H9 (cell line): Measurements from ENCODE around the gene CTSW. TPM values are rescaled to one million over a fixed set of nuclear protein-coding genes. Genes with fewer than 3 reads are reported as not detected.
A peak's percentile ranks its signal among the peaks of the same experiment; 100 is the strongest.

Source experiments
- DNase-seq: peaks from one replicate; pipeline ENCODE4 v3.0.0-alpha.2; 2017
- H2AFZ ChIP-seq: one replicate; pipeline ENCODE4 v1.6.1; 2013; ENCODE audit warnings: mild to moderate bottlenecking, low read length, control low read depth, moderate library complexity
- H2AK5ac ChIP-seq: 2 replicates; pipeline ENCODE4 v1.6.1; 2013; ENCODE audit warnings: low read length, control low read depth, mixed read lengths; ENCODE audit not compliant: insufficient read length
- H2BK120ac ChIP-seq: one replicate; pipeline ENCODE4 v1.6.1; 2013; ENCODE audit warnings: low read depth, mild to moderate bottlenecking, low read length, control low read depth, inconsistent platforms; ENCODE audit not compliant: poor library complexity, severe bottlenecking
- H2BK12ac ChIP-seq: 2 replicates; pipeline ENCODE4 v1.6.1; 2013; ENCODE audit warnings: low read length, control low read depth, mixed read lengths, low read depth; ENCODE audit not compliant: insufficient read length
- H2BK15ac ChIP-seq: 2 replicates; pipeline ENCODE4 v1.6.1; 2013; ENCODE audit warnings: low read depth, low read length, control low read depth
- H2BK20ac ChIP-seq: one replicate; pipeline ENCODE4 v1.6.1; 2013; ENCODE audit warnings: low read depth, mild to moderate bottlenecking, low read length, control low read depth, inconsistent platforms; ENCODE audit not compliant: poor library complexity, severe bottlenecking
- H2BK5ac ChIP-seq: 2 replicates; pipeline ENCODE4 v1.6.1; 2013; ENCODE audit warnings: low read length, control low read depth, mixed read lengths; ENCODE audit not compliant: insufficient read length
- H3K14ac ChIP-seq: 2 replicates; pipeline ENCODE4 v1.6.1; 2013; ENCODE audit warnings: low read length, control low read depth; ENCODE audit not compliant: insufficient read depth
- H3K18ac ChIP-seq: 2 replicates; pipeline ENCODE4 v1.6.1; 2013; ENCODE audit warnings: low read depth, mild to moderate bottlenecking, mixed read lengths, low read length, control low read depth; ENCODE audit not compliant: insufficient read length
- H3K23ac ChIP-seq: 2 replicates; pipeline ENCODE4 v1.6.1; 2013; ENCODE audit warnings: low read length, control low read depth, mixed read lengths, low read depth; ENCODE audit not compliant: insufficient read length
- H3K23me2 ChIP-seq: 2 replicates; pipeline ENCODE4 v1.6.1; 2013; ENCODE audit warnings: low read depth, mild to moderate bottlenecking, mixed read lengths, low read length, control low read depth; ENCODE audit not compliant: insufficient read length, poor library complexity, severe bottlenecking
- H3K27ac ChIP-seq: 2 replicates; pipeline ENCODE4 v1.5.1; 2013; ENCODE audit warnings: low read length, control low read depth, mixed read lengths, low read depth; ENCODE audit not compliant: insufficient read length
- H3K27me3 ChIP-seq: 2 replicates; pipeline ENCODE4 v1.6.1; 2013; ENCODE audit warnings: low read length, control low read depth, inconsistent platforms; ENCODE audit not compliant: insufficient read depth
- H3K4ac ChIP-seq: 2 replicates; pipeline ENCODE4 v1.6.1; 2013; ENCODE audit warnings: low read depth, mild to moderate bottlenecking, control low read depth, inconsistent platforms, low read length, moderate library complexity
- H3K4me1 ChIP-seq: 2 replicates; pipeline ENCODE4 v1.6.1; 2013; ENCODE audit warnings: low read length, control low read depth, inconsistent platforms; ENCODE audit not compliant: insufficient read depth
- H3K4me2 ChIP-seq: 2 replicates; pipeline ENCODE4 v1.6.1; 2013; ENCODE audit warnings: low read length, control low read depth, mixed read lengths; ENCODE audit not compliant: insufficient read length, insufficient read depth
- H3K56ac ChIP-seq: 2 replicates; pipeline ENCODE4 v1.6.1; 2013; ENCODE audit warnings: low read depth, mild to moderate bottlenecking, mixed read lengths, low read length, control low read depth; ENCODE audit not compliant: insufficient read length
- H3K79me1 ChIP-seq: 2 replicates; pipeline ENCODE4 v1.6.1; 2013; ENCODE audit warnings: low read depth, mild to moderate bottlenecking, moderate library complexity, low read length, control low read depth, inconsistent platforms; ENCODE audit not compliant: insufficient read depth, poor library complexity, severe bottlenecking
- H3K79me2 ChIP-seq: 2 replicates; pipeline ENCODE4 v1.6.1; 2013; ENCODE audit warnings: low read length, control low read depth, inconsistent platforms; ENCODE audit not compliant: insufficient read depth
- H3K9ac ChIP-seq: 2 replicates; pipeline ENCODE4 v1.6.1; 2013; ENCODE audit warnings: low read length, control low read depth, mixed read lengths; ENCODE audit not compliant: insufficient read length; ENCODE audit errors: extremely low read depth
- H3K9me3 ChIP-seq: one replicate; pipeline ENCODE4 v1.6.1; 2013; ENCODE audit warnings: low read depth, low read length, inconsistent platforms; ENCODE audit not compliant: control insufficient read depth
- H3T11ph ChIP-seq: one replicate; pipeline ENCODE4 v1.6.1; 2013; ENCODE audit warnings: mild to moderate bottlenecking, low read length, control low read depth, inconsistent platforms
- H4K20me1 ChIP-seq: one replicate; pipeline ENCODE4 v1.6.1; 2013; ENCODE audit not compliant: control insufficient read depth, insufficient read length, insufficient read depth
- H4K5ac ChIP-seq: 2 replicates; pipeline ENCODE4 v1.6.1; 2013; ENCODE audit warnings: low read depth, mild to moderate bottlenecking, mixed read lengths, low read length, control low read depth; ENCODE audit not compliant: insufficient read length
- H4K8ac ChIP-seq: replicated peaks from 2 replicates; pipeline ENCODE4 v1.6.1; 2013; ENCODE audit warnings: low read length, control low read depth, mixed read lengths, low read depth; ENCODE audit not compliant: insufficient read length
- H4K91ac ChIP-seq: 2 replicates; pipeline ENCODE4 v1.6.1; 2013; ENCODE audit warnings: low read depth, mild to moderate bottlenecking, moderate library complexity, mixed read lengths, low read length, control low read depth; ENCODE audit not compliant: insufficient read length
- H3K27ac Mint-ChIP-seq, 3 experiments: 2 replicates in 2 of 3; 3 replicates in 1 of 3; pipeline ENCODE4 v1.8.0; 2020 to 2021; ENCODE audit warnings: mixed read lengths in 3 of 3, mild to moderate bottlenecking in 1 of 3, moderate library complexity in 1 of 3
- H3K27me3 Mint-ChIP-seq: 2 replicates; pipeline ENCODE4 v1.8.0; 2021; ENCODE audit warnings: low read depth, mild to moderate bottlenecking, moderate library complexity, mixed read lengths
- H3K36me3 Mint-ChIP-seq, 3 experiments: 2 replicates in 2 of 3; 3 replicates in 1 of 3; pipeline ENCODE4 v1.8.0; 2020 to 2021; ENCODE audit warnings: low read depth in 3 of 3, mixed read lengths in 3 of 3; ENCODE audit not compliant: insufficient read depth in 1 of 3
- H3K4me1 Mint-ChIP-seq, 2 experiments: 2 replicates each; pipeline ENCODE4 v1.8.0; 2020; ENCODE audit warnings: mixed read lengths in 2 of 2
- H3K4me3 Mint-ChIP-seq, 2 experiments: 2 replicates in 1 of 2; 3 replicates in 1 of 2; pipeline ENCODE4 v1.8.0; 2020 to 2021; ENCODE audit warnings: mild to moderate bottlenecking in 2 of 2, mixed read lengths in 2 of 2, moderate library complexity in 1 of 2
- H3K9me3 Mint-ChIP-seq, 2 experiments: 2 replicates in 1 of 2; 3 replicates in 1 of 2; pipeline ENCODE4 v1.8.0; 2020; ENCODE audit warnings: mild to moderate bottlenecking in 2 of 2, mixed read lengths in 2 of 2, moderate library complexity in 1 of 2
- CTCF ChIP-seq: fragments of 200-600 bp; sonication (generic); conservative IDR thresholded peaks from 3 replicates; pipeline ENCODE4 v1.8.0; 2021; ENCODE audit warnings: antibody characterized with exemption, mild to moderate bottlenecking
- whole genome bisulfite sequencing: extraction: QIAGEN DNeasy Blood & Tissue Kit; methylation state at CpG from one replicate; pipeline ENCODE4 v1.1.7; 2013; ENCODE audit warnings: missing lambda C conversion rate, low lambda C conversion rate, mixed read lengths; ENCODE audit not compliant: insufficient read length; ENCODE audit errors: extremely low coverage; 5-methylcytosine and 5-hydroxymethylcytosine counted together
- total RNA-seq: library from RNA; stranded (reverse); gene quantifications from 2 replicates; pipeline ENCODE4 v1.2.1, GENCODE V29; 2021

CTSW gene
- total RNA-seq, 1 experiment from 2014 or later = not detected

GRCh38 chr11:65834202-65834601, 45.4 kb upstream of the CTSW start:
- no peak overlapping the region for H4K91ac ChIP-seq
- H3K18ac ChIP-seq = no peak overlapping the region
- Mint-ChIP-seq H3K4me1 (peaks cover 4 to 14% of the 10 kb centered on the region in 2 experiments), H3K27me3 (peaks cover 30% of the 10 kb centered on the region), H3K27ac (no peak overlapping the region), H3K9me3 (peaks cover 0 to 6% of the 10 kb centered on the region in 2 experiments; a peak in 1 of 5 replicates), H3K36me3 (peaks cover 0 to 2% (median 1%) of the 10 kb centered on the region in 3 experiments; a peak in 2 of 7 replicates), H3K4me3 (no peak overlapping the region)
- no peak overlapping the region for H4K8ac ChIP-seq
- no peak overlapping the region for H2BK5ac ChIP-seq
- H3K9me3 ChIP-seq = no peaks in the 10 kb centered on the region
- no peak overlapping the region for H2BK15ac ChIP-seq
- H3K4me1 ChIP-seq = peaks cover 5% of the 10 kb centered on the region; the same call in 1 of the 2 replicates
- no peaks in the 10 kb centered on the region for H3K79me1 ChIP-seq
- DNase-seq = no peak
- H4K20me1 ChIP-seq = no peaks in the 10 kb centered on the region
- no peak overlapping the region for H3K27ac ChIP-seq
- no peak for TF ChIP-seq CTCF
- H3K23ac ChIP-seq = no peak overlapping the region
- peak overlapping the region; percentile 71 for H3K4me2 ChIP-seq
- H2BK12ac ChIP-seq = no peak overlapping the region
- peaks cover 8% of the 10 kb centered on the region for H3K23me2 ChIP-seq
- H2AK5ac ChIP-seq = no peak overlapping the region
- WGBS = no CpG with 5 or more reads among the region's 6 CpGs
- H3T11ph ChIP-seq = no peak overlapping the region
- no peaks in the 10 kb centered on the region for H3K79me2 ChIP-seq
- H3K27me3 ChIP-seq = peaks cover 2% of the 10 kb centered on the region
- no peak overlapping the region for H2BK20ac ChIP-seq
- H4K5ac ChIP-seq = no peak overlapping the region
- H3K4ac ChIP-seq = no peak overlapping the region
- H3K56ac ChIP-seq = no peak overlapping the region
- no peak overlapping the region for H2AFZ ChIP-seq
- H3K9ac ChIP-seq = peak overlapping the region; percentile 3
- H2BK120ac ChIP-seq = no peak overlapping the region
- H3K14ac ChIP-seq = no peak overlapping the region
